ENCODE measurements around the gene ADAM17. TPM values are rescaled to one million over a fixed set of nuclear protein-coding genes. Genes with fewer than 3 reads are reported as not detected.

Gene ADAM17
- total and polyA plus RNA-seq, 2 of the 8 experiments (the other 6 are each of a cell fraction or from before 2014, with no cell fraction given), result 6.5 to 23.5 TPM

GRCh38 chr2:9525266-9525665 lies 30.4 kb downstream of the ADAM17 start:
- POLR2A ChIA-PET (ENCODE audit: partially characterized antibody), result interaction anchor here (1.1 kb wide), 1 partner anchor 30 kb away, joined by 4 read pairs; the partner anchor contains the start of gene ADAM17
- Histone ChIP-seq H3K79me1 (ENCODE audit: low read depth, low read length) (no peaks in the 10 kb centered on the region), H3K4me2 (ENCODE audit: insufficient read depth in 1 of 2, low read depth in 2 of 2, low read length in 2 of 2) (no peak overlapping the region), H3K23me2 (ENCODE audit: low read depth, low read length) (no peaks in the 10 kb centered on the region), H2BK5ac (ENCODE audit: low read depth, low read length) (no peak overlapping the region), H3K56ac (replicated peaks; ENCODE audit: insufficient read length, low read depth, low read length) (no peak overlapping the region), H4K8ac (ENCODE audit: extremely low read depth, insufficient read depth, low read length) (no peak overlapping the region), H3K23ac (ENCODE audit: insufficient read length) (no peak overlapping the region), H3K27me3 (replicated peaks in 1 of 4; ENCODE audit: control insufficient read depth in 3 of 4, extremely low read depth in 1 of 4, insufficient read depth in 3 of 4, low read length in 3 of 4) (no peaks in the 10 kb centered on the region), H4K20me1 (replicated peaks in 1 of 2; ENCODE audit: control insufficient read depth in 1 of 2, insufficient read depth in 2 of 2, low read length in 2 of 2) (no peaks in the 10 kb centered on the region), H3K4me3 (ENCODE audit: extremely low read depth in 1 of 4, insufficient read depth in 2 of 4, low read depth in 3 of 4, low read length in 4 of 4) (no peak overlapping the region), H3K27ac (ENCODE audit: low read depth, low read length) (no peak overlapping the region), H2BK12ac (ENCODE audit: low read depth, low read length) (no peak overlapping the region), H3K14ac (ENCODE audit: insufficient read length) (no peak overlapping the region), H3K79me2 (ENCODE audit: control insufficient read depth in 1 of 2, insufficient read depth in 2 of 2, low read length in 2 of 2) (no peaks in the 10 kb centered on the region), H4K91ac (replicated peaks; ENCODE audit: insufficient read length, low read length) (no peak overlapping the region), H3K36me3 (ENCODE audit: control insufficient read depth in 2 of 4, insufficient read depth in 4 of 4, low read length in 3 of 4) (peaks cover 0 to 11% (median 6%) of the 10 kb centered on the region in 4 experiments; a peak in 5 of 8 replicates), H2AFZ (ENCODE audit: low read length) (no peak overlapping the region), H3K9ac (replicated peaks in 1 of 4; ENCODE audit: extremely low read depth in 1 of 4, low read depth in 3 of 4, low read length in 3 of 4) (no peak overlapping the region), H2BK20ac (ENCODE audit: low read length) (no peak overlapping the region), H2AK5ac (ENCODE audit: low read depth, low read length) (no peak overlapping the region), H2BK120ac (replicated peaks; ENCODE audit: low read depth, low read length) (no peak overlapping the region), H3K4ac (replicated peaks; ENCODE audit: insufficient read length, low read depth, low read length) (no peak overlapping the region), H4K5ac (ENCODE audit: insufficient read length, low read depth, low read length) (no peak overlapping the region), H3K4me1 (replicated peaks in 1 of 4; ENCODE audit: control insufficient read depth in 3 of 4, insufficient read depth in 4 of 4, low read length in 3 of 4) (no peaks in the 10 kb centered on the region), H2BK15ac (ENCODE audit: low read length) (no peak overlapping the region), H3K9me3 (ENCODE audit: insufficient read depth in 2 of 2, low read depth in 1 of 2, low read length in 1 of 2) (no peaks in the 10 kb centered on the region), H3K18ac (ENCODE audit: extremely low read depth, low read length) (no peak overlapping the region)
- WGBS, 2 experiments (ENCODE audit: extremely low coverage in 1 of 2, insufficient coverage in 1 of 2, insufficient read length in 1 of 2, insufficient replicate concordance in 2 of 2, low coverage in 1 of 2, low lambda C conversion rate in 2 of 2, missing lambda C conversion rate in 1 of 2), result 81% methylated on average over 1 of the region's 2 CpGs; no CpG with 5 or more reads in 1 of the 2 experiments
- no peak for DNase-seq (ENCODE audit: low read depth in 1 of 2, low spot score in 2 of 2)
- no peak for FAIRE-seq
- CTCF ChIA-PET (ENCODE audit: partially characterized antibody), result no interaction called here
- TF ChIP-seq TEAD4 (IDR thresholded peaks at IDR 0.05; ENCODE audit: low read depth, low read length) (no peak), BRCA1 (IDR thresholded peaks at IDR 0.05; ENCODE audit: low read depth, low read length) (no peak), BCL11A (IDR thresholded peaks at IDR 0.05; ENCODE audit: low read depth in 2 of 2, low read length in 2 of 2) (no peak), SP4 (IDR thresholded peaks at IDR 0.05; ENCODE audit: low read length) (no peak), SAP30 (IDR thresholded peaks at IDR 0.05; ENCODE audit: insufficient read depth, insufficient replicate concordance, low read length) (no peak), YY1 (IDR thresholded peaks at IDR 0.05; ENCODE audit: low read depth, low read length) (no peak), POLR2A (IDR thresholded peaks at IDR 0.05; ENCODE audit: control extremely low read depth in 1 of 2, low read depth in 2 of 2, low read length in 2 of 2) (no peak), EGR1 (IDR thresholded peaks at IDR 0.05; ENCODE audit: borderline replicate concordance, low read depth, low read length) (no peak), CBX5 (IDR thresholded peaks at IDR 0.05; ENCODE audit: low read depth, low read length) (no peak), CEBPB (IDR thresholded peaks at IDR 0.05; ENCODE audit: low read depth, low read length) (no peak), HDAC2 (IDR thresholded peaks at IDR 0.05; ENCODE audit: borderline replicate concordance in 1 of 2, low read depth in 2 of 2, low read length in 2 of 2) (no peak), ZNF274 (IDR thresholded peaks at IDR 0.05; ENCODE audit: borderline replicate concordance, extremely low read depth, low read length) (no peak)

Data from H1 (cell line).